Fibroblast of skin of scalp (primary cell): ENCODE measurements around the gene SFI1.

Experiments used
- DNase-seq: peaks from one replicate; pipeline ENCODE4 v3.0.0-alpha.2; 2013

The SFI1 gene

DNA sequence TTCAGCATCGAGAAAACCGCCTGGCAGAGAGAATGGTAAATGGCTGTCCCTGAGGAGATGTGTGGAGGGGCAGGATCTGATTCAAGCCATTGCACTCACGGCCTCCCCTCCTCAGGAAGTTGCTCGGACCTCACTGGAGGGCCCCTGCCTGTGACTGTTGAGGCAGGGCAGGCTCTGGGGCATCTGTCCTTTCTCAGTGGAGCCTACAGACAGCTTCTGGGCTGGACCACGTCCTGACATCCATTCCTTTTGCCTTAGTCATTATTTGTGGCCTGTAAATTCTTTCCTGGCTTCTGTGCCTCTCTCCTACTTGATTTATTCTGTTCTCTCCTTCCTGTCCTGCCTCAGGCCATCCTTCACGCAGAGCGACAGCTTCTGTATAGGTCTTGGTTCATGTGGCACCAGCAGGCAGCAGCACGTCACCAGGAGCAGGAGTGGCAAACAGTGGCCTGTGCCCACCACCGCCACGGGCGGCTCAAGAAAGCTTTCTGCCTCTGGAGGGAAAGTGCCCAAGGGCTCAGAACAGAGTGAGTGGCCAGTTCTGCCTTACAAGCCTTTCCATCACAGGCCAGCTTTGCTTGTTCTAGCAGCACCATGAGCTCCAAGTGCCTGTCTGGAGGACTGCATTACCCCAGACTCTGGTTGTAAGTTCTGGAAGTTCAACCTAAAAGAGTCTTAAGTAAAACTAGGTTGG, 106.1 kb downstream of the SFI1 start:
- peak; percentile 89 for DNase-seq

- no peak for DNase-seq
Observed at GRCh38 chr22:31603081-31603525, 106.8 kb downstream of the SFI1 start.

GRCh38 chr22:31603574-31603973, 107.2 kb downstream of the SFI1 start:
- DNase-seq: no peak

DNA sequence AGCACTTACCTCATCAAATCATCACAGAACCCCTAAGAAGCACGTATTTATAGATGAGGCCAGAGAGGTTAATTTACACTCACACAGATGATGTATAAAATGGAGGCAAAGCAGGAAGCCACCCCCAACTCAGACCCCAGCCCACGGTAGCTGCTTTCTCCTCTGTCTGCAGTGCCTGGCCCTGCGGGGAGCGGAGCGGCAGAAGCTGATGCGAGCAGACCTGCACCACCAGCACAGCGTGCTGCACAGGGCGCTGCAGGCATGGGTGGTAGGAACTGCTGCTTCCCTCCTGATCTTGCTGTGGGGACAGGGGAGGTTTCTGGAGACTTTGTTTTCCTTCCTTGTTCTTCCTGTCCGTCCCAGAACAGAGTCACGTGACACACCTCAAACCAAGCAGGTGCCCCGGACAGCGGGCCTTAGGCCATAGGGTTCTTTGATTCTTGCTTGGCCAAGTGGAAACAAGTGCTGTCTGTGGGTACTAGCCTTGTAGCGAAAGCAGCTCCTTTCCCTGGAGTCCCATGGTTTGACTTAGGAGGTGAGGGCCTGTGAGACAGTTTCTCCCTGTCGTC, 107.9 kb downstream of the SFI1 start:
- no peak for DNase-seq

- no peak for DNase-seq
Observed at GRCh38 chr22:31604746-31605705, 108.7 kb downstream of the SFI1 start.

DNA sequence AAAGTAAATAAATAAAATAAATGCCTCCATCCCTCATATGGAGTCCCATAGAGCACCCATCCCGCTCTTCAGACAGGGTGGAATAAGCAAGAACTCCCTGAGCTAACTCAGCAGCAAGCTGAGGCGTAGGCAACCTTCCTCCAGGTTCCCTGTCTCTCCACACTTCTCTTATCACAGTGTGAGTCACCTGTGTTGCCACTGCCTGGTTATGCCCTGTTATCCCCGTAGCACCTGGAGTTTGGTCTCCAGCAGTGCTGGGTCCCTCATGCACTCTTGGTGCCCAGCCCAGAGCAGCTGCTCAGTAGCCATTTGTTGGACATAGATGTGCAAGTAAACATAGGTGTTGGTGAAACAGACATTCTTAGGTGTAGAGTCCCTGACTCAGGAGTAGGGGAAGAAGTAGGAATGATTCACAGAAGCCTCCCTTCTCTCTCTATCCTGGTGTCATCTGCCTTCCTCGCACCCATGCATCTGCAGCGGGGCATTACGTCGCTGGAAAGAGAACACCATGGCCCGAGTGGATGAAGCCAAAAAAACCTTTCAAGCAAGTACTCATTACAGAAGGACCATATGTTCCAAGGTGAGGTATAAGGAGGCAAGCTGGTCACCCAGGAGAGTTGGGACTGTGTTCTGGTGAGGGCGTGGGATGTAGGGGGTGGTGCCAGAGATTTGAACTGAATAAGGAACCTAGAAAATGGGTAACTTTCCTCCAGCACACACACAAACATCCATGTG, 109.7 kb downstream of the SFI1 start:
- DNase-seq: no peak

DNA sequence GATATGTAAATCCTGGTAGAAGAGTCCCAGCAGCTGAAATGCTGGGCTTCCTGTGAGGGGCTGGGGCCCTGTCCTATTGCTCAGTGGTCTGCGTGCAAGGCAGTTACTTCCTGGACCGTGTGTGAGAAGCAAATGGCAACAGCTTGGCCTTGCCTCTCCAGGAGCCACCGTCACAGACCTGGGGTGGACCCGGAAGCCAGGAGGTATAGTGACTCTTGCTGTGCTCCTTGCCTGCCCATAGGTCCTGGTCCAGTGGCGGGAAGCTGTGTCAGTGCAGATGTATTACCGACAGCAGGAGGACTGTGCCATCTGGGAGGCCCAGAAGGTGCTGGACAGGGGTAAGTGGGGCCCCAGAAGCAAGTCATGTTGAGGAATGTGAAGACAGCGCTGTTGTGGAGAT, 111.4 kb downstream of the SFI1 start:
- DNase-seq: no peak

GRCh38 chr22:31609716-31610115, 113.4 kb downstream of the SFI1 start:
- DNase-seq: no peak

GRCh38 chr22:31610611-31611010, 114.3 kb downstream of the SFI1 start:
- DNase-seq: no peak

- no peak for DNase-seq
Observed at GRCh38 chr22:31611061-31611760, 114.9 kb downstream of the SFI1 start.

GRCh38 chr22:31612891-31613285, 116.6 kb downstream of the SFI1 start:
- no peak for DNase-seq

GRCh38 chr22:31613286-31613903, 117.1 kb downstream of the SFI1 start:
- DNase-seq: no peak

DNA sequence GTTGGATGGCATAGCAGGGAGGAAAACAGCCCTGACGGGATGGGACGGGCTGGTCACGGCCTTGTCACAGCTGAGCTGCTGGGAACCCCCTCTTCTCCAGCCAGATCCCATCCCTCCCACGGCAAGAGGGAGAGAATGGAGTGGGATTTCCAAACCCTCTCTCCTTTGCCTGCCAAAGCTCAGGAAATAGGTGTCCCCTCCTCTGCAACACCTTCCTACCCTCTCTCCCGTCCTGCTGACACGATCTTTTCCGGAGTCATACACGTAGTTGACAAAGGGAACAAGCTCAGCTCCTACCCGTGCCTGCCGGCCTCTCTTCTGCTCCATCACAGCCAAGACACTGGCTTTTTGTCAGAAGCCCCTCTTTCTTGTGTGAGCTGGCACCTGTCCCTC, 117.6 kb downstream of the SFI1 start:
- DNase-seq: no peak

DNA sequence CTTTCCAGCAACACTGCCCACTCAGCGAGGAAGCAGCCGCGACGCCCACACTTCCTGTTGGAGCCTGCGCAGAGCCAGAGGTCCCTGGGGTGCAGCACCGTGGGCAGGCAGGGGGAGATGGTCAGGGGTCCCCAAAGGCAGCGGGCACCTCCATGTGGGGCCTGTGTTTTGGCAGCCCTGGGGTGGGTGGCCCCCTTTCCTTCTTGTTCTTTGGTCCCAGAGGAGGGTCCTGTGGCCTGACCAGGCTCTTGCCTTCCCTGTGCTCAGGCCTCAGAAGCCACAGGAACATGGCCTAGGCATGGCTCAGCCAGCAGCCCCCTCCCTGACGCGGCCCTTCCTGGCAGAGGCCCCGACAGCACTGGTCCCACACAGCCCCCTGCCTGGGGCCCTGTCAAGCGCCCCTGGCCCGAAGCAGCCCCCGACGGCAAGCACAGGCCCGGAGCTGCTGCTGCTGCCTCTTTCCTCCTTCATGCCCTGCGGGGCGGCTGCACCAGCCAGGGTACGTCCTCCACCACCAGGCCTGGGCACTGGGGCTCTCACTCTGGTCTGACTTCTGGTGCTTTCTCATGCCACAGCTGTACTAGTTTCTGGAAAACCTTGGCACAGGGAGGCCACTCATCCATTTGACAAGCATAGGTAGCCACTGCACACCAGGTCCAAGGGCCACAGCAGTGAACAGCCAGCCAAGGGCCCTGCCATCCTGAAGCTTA, 118.6 kb downstream of the SFI1 start:
- no peak for DNase-seq

DNA sequence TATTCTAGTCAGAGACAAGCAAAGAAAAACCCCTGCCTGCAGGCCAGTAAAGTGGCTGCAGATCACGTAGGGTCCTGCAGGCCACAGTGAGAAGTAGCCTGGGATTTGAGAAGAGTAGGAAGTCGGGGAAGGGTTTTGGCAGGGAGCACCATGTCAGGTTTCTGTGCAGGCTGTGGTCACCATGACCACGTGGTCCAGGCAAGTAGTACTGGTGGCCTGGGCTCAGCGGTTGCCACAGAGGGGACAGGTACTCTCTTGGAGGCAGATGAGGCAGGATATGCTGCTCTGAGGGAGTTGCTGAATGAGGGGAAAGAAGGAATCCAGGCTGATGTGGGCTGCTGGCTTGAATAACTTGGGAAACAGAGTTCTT, 119.1 kb downstream of the SFI1 start:
- DNase-seq: no peak

- no peak for DNase-seq
Observed at GRCh38 chr22:31615940-31616314, 119.6 kb downstream of the SFI1 start.

DNA sequence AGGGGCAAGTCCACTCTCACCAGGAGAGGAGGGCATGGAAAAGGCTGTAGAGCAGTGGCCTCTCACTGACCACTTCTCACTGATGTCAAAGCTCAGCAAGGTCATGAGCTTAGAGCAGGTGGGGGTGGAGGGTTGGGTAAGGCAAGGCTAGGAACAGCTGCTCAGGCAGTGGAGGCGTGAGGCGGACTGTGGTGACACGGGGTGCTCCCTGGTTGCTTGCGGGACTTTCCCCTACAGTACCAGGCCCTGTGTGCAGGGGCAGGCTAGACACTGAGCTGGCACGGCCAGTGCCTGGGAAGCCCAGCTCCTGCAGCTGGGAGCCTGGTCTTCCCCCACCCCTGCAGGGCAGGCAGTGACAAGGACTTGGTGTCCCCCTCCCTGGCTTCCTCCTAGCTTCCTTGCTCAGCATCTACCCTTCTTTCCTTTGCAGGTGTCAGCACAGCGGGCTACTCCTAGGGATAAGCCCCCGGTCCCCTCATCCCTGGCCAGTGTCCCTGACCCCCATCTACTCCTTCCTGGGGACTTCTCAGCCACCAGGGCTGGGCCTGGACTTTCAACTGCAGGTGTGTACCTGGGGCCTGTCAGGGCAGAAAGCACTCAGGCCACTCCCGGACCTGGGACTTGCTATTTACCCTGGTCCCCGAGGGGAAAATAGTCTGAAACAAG, 120.1 kb downstream of the SFI1 start:
- DNase-seq: no peak

DNA sequence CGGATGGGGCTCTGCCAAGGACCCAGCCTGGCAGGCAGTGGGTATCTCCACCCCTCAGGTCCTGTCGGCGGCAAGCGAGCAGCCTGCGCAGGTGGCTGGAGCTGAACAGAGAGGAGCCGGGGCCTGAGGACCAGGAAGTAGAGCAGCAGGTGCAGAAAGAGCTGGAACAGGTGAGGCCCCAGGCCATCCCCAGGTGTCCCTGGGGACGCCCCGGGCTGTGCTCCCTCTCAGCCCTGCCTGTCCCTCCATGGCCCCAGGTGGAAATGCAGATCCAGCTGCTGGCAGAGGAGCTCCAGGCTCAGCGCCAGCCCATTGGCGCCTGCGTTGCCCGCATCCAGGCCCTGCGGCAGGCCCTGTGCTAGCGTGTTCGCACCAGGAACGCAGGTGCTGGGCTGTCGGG, 121.7 kb downstream of the SFI1 start:
- no peak for DNase-seq

DNA sequence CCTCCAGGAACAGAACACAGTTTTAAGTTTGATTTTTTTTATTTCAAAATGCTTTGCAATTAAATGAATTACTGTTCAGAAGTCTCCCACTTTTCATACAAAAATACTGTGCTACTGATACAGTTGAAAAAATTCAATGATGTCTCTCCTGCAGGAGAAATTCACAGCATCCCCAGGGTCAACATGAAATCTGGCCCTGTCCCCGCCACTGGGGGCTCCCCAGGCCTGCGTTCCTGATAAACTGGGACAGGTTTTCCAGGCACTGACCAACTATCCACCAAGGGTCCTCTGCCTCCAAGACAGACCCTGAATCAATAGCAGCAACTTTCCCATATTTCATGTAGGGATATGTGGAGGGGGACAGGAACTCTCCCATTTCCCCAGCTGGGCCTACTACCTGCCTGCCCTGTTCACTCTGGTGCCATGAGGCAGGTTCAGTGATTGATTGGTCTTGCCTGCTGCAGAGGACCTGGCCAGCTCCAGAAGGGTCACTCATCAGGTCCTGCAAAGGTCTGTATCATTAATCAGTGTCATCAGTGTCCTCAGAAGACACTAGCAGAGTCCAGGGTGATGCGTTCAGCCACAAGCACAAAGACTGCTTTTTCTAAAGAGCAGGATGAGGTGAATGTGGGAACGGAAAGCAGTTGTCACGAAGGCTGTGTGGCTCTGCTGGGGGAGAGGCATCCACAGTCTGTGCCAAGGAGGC, 122.3 kb downstream of the SFI1 start:
- DNase-seq: no peak
